Measurements from ENCODE around the gene DNAJC27.

- TF ChIP-seq CTCF (IDR thresholded peaks at IDR 0.05) (no peak), POLR2AphosphoS5 (IDR thresholded peaks at IDR 0.05; ENCODE audit: low read depth, low read length) (no peak), EP300 (IDR thresholded peaks at IDR 0.05; ENCODE audit: borderline replicate concordance in 1 of 2, low read depth in 1 of 2, low read length in 1 of 2) (no peak), EZH2phosphoT487 (IDR thresholded peaks at IDR 0.05; ENCODE audit: borderline replicate concordance, low read depth) (no peak), MAX (IDR thresholded peaks at IDR 0.05; ENCODE audit: low read depth) (no peak), MXI1 (IDR thresholded peaks at IDR 0.05; ENCODE audit: low read depth, low read length) (no peak), NRF1 (IDR thresholded peaks at IDR 0.05; ENCODE audit: low read depth, low read length) (no peak), YY1 (IDR thresholded peaks at IDR 0.05; ENCODE audit: low read depth) (no peak), FOXJ3 (CRISPR knock-in tag; IDR thresholded peaks at IDR 0.05) (no peak), FOSL2 (IDR thresholded peaks at IDR 0.05; ENCODE audit: borderline replicate concordance, low read depth) (no peak), TEAD4 (IDR thresholded peaks at IDR 0.05; ENCODE audit: borderline replicate concordance, insufficient read depth) (no peak)
These were observed 9.9 kb downstream of the DNAJC27 start for GRCh38 chr2:24961903-24962302.
